Fibroblast of skin of right quadriceps (primary cell): ENCODE measurements around the gene COL6A2.
"Not testable (repeated sequence)": the region's sequence is repeated elsewhere in the genome, so short reads cannot be mapped to it uniquely, and the experiment has no call there.

Experiments used
- DNase-seq: peaks from one replicate; pipeline ENCODE4 v3.0.0-alpha.2; 2013

Gene COL6A2

GRCh38 chr21:46157987-46158451, 60.1 kb downstream of the COL6A2 start:
- DNase-seq = no peak

GRCh38 chr21:46158666-46159300, 60.9 kb downstream of the COL6A2 start:
- no peak for DNase-seq

DNA sequence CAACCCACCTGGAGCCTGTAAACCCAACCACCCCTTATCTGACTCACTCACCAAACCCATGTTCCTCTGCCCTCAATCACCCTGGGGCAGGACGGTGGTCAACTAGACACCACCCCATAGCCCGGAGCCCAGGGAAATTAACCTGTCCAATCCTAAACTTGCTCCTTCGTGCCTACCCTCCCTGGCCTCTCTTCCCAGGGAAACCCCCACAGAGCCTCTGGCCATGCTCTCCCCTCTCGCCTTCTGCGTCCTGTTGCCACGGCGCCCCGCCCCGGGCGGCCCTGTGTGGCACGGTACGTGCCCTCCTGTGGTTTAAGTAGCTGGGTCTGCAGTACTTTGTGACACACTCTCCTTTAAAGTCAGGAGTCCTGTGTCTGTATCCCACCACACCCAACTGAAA, 61.5 kb downstream of the COL6A2 start:
- DNase-seq = no peak

- no peak for DNase-seq
Observed at GRCh38 chr21:46159841-46160656, 62.1 kb downstream of the COL6A2 start.

DNA sequence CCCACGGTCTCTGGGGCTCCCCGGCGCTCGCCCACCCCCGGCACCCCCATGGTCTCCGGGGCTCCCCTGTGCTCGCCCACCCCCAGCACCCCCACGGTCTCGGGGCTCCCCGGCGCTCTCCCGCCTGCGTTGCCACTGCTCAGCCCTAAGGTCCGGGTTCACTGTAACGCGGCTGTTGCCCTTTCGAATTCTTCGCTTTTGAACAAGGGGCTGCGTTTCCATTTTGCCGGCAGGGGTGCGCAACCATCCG, 62.7 kb downstream of the COL6A2 start:
- DNase-seq = no peak

DNA sequence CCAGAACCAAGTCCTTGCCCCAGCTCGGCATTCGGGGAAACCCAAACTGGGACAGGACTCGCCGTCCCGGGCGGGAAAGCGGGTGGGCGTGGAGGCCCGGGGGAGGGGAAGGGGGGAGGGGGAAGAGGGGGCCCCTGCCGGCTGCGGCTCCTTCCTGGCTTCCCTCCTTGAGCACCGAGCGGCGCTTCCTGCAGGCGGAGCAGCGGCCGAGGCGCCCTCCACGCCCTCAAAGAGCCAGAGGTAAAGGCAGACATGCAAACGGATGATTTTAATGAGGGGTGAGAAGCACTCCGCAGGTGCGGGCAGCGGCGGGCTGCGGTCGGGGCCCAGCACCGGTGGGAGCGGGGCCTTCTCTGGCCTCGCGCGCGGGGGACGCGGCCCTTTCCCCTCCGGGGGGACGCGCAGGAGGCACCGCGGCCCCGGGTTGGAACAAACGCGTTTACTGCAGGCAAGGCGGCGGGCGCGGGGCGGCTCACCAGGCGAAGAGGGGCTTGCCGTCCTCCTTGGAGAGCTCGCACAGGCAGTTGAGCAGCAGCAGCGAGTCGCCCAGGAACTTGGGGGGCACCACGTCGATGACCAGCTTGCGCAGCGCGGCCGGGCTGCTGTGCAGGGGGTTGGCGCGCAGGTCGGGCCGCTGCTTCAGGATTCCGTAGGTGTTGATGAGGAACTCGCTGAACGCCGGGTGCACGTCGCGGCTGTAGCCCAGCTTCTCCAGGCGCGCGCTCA, 63.2 kb downstream of the COL6A2 start:
- no peak for DNase-seq

- no peak for DNase-seq
Observed at GRCh38 chr21:46161633-46162592, 64.0 kb downstream of the COL6A2 start.

DNA sequence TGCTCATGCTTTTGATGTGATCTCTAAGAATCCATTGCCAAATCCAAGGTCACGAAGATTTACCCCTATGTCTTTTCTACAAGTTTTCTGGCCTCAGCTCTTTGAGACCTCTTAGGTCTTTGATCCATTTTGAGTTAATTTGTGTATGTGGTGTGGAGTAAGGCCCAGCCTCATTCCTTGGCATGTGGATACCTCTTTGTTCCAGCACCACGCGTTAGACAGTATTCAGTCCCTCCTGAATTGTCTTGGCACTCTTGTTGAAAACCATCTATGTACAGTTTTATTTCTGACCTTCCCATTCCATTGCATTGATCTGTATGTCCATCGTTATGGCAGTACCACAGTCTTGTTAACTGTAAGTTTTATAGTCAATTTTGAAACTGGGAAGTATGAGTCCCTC, 65.5 kb downstream of the COL6A2 start:
- DNase-seq = no peak

DNA sequence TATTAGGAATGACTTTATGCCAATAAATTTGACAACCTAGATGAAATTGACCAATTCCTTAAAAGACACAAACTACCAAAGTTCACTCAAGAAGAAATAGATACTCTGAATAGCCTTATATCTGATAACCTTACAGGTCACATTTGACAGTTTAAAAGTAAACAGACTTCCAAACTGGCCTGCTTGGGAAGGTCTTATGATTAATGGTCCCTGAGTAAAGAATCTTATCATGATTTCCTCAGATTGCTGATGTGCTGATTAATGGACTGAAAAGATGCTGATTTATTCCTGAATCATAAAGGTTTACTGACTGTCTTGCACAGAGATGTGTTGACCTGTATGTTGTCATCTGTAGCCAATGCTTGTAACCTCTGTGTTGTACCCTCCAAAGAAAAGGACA, 67.2 kb downstream of the COL6A2 start:
- DNase-seq = no peak

DNA sequence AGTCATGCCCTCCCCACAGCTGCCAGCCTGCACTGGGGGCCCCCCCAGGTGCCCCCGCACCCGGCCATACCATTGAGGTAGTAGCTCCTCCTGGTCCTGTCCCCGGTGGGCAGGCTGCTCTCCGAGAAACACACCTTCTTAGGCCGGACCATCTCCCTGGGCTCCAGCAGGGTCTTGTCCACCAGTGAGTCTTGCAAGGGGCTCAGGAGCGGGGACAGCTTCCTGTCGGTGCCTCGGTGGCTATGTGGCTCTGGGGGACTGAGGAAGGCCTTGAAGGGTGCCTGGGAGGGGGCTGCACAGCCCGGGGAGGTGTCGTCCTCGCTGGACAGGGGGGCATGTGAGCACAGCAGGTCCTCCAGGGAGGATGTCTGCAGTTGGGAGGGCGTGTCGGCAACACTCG, 70.3 kb downstream of the COL6A2 start:
- no peak for DNase-seq

DNA sequence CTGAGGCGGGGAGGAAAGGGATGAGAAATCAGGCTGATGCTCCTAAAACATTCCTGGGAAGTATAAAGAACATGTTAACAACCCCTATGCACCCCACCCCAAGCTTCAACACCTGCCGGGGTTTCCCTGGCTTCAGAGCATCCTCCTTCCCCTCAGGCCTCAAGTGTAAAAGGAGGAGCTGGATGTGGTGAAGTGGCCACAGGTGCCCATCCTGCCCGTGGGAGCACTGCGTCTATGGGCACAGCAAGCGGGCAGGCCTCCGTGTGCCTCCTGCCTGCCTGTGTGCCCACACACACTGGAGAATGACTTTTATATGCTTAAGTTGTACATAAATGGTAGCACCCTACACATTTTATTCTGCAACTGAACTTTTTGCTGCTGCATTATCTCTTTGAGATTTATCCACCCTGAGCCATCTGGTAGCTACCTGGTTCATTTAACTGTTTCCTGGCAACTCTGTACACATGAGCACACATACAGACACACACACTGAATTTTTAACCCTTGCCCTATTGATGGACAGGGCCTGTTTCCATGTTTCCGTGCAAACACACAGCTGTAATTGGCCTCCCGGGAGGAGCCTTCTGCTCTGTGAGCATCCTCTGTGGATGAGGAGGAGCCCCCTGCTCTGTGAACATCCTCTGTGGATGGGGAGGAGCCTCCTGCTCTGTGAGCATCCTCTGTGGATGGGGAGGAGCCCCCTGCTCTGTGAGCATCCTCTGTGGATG, 70.9 kb downstream of the COL6A2 start:
- no peak for DNase-seq

DNA sequence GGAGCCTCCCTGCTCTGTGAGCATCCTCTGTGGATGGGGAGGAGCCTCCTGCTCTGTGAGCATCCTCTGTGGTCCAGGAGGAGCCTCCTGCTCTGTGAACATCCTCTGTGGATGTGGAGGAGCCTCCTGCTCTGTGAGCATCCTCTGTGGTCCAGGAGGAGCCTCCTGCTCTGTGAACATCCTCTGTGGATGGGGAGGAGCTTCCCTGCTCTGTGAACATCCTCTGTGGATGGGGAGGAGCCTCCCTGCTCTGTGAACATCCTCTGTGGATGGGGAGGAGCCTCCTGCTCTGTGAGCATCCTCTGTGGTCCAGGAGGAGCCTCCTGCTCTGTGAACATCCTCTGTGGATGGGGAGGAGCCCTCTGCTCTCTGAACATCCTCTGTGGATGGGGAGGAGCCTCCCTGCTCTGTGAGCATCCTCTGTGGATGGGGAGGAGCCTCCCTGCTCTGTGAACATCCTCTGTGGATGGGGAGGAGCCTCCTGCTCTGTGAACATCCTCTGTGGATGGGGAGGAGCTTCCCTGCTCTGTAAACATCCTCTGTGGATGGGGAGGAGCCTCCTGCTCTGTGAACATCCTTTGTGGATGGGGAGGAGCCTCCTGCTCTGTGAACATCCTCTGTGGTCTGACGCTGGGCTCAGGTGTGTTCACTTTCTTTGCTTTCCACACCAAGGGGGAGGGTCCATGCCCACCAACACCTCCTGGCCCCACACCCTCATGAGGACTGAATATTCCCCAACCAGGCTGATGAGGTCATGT, 72.7 kb downstream of the COL6A2 start:
- DNase-seq = not testable (repeated sequence)

GRCh38 chr21:46171585-46171984, 73.7 kb downstream of the COL6A2 start:
- no peak for DNase-seq

DNA sequence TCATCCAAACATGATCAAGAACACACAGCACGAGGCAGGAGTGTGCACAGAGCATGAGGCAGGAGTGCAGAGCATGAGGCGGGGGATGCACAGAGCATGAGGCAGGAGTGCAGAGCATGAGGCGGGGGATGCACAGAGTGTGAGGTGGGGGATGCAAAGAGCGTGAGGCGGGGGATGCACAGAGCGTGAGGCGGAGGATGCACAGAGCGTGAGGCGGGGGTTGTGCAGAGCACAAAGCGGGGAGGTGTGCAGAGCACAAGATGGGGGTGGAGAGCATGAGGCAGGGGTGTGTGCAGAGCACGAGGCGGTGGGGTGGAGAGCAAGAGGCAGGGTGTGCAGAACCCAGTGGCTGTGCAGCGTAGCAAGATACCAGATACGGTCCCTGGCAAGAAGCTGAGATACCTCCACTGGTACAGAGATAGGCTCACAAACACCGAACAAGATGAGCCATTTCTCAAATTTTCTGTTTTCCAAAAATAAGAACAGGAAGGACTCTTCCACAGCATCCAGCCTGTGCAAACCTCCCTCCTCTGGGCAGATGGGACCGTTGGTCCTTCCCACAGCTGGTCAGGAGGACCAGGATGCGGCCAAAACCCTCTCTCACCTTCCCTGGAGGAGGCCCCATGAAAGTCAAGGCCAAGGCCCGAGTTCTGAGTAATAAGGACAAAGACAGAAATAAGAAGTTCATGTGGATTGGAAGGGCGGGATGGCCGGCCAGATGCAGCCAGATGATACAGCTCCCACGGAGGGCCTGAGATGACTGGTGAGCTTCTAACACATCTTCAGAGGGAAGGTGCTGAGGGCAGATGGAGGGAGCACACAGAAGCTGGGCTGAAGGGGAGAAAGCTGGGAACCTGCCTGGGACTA, 74.3 kb downstream of the COL6A2 start:
- DNase-seq = no peak

DNA sequence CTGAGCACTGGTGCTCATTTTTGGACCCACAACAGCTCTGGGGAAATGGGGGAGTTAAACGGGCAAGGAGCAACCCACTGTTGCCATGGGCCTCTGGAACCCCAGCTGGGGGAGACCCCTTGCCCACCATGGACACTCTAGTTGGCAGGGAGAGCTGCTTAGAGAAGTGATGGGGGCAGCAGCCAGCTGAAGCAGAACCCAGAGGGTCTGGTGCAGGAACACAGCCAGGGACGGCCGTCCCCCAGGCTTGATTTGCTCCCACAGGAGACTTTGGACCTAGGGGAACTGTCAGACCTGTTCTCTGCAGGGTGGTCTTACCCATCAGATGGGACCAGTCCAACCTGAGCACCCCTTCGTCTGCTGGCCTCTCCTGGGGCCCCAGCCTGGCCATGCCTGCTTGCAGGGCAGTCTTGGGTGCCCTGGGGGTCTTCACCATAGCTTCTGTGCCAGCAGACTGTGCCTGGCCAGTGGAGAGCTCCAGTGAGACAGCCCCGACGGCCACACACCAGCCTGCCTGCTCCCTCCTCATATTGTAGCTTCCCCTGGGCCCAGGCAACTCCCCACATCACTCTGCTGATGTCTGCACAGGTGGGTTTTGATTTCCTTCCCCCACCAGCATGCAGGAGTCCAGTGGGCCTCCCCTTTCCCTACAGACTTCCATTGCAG, 75.1 kb downstream of the COL6A2 start:
- DNase-seq = no peak

GRCh38 chr21:46173573-46173972, 75.7 kb downstream of the COL6A2 start:
- DNase-seq = no peak

DNA sequence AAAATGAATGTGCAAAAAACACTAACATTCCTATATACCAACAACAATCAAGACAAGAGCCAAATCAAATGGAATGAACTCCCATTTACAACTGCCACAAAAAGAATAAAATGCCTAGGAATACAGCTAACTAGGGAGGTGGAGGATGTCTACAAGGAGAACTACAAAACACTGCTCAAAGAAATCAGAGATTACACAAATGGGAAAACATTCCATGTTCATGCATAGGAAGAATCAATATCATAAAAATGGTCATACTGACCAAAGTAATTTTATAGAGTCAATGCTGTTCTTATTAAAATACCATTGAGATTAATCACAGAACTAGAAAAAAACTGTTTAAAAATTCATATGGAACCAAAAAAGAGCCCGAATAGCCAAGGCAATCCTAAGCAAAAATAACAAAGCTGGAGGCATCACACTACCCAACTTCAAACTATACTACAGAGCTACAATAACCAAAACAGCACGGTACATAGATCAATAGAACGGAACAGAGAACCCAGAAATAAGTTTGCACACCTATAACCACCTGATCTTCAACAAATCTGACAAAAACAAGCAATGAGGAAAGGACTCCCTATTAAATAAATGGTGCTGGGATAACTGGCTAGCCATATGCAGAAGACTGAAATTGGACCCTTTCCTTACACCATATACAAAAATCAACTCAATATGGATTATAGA, 78.7 kb downstream of the COL6A2 start:
- not testable (repeated sequence) for DNase-seq

GRCh38 chr21:46178961-46179360, 81.0 kb downstream of the COL6A2 start:
- DNase-seq = no peak
